A549 (cell line): Measurements from ENCODE around the gene LMBR1. TPM values are rescaled to one million over a fixed set of nuclear protein-coding genes. Genes with fewer than 3 reads are reported as not detected.
A peak's percentile ranks its signal among the peaks of the same experiment; 100 is the strongest.

Experiments
- ATAC-seq, 2 experiments: fragments of 200-7000 bp in 1 of 2; fragments of >200 bp in 1 of 2; cut with Nextera tagmentation in 1 of 2; cut with Tn5 transposase in 1 of 2; 3 replicates each; pipeline versions ENCODE4 v1.8.0 to v1.9.1; 2018 to 2020; ENCODE audit warnings: mild to moderate bottlenecking in 1 of 2, moderate library complexity in 1 of 2
- CTCF ChIA-PET: fragments of 300-600 bp; sonication (Branson Sonifier 250); formaldehyde crosslinking; extraction: SDS; loops from one replicate; lab custom pipeline; 2021; ENCODE audit warnings: antibody characterized with exemption, inconsistent platforms; lab: Yijun Ruan, JAX
- POLR2A ChIA-PET: fragments of 350-600 bp; formaldehyde crosslinking; extraction: SDS; loops from one replicate; lab custom pipeline; 2021; ENCODE audit warnings: antibody characterized with exemption, inconsistent platforms; lab: Yijun Ruan, JAX
- DNase-seq, 2 experiments: peaks; one replicate each; pipeline versions ENCODE4 v3.0.0 to v3.0.0-alpha.2; 2011 to 2016; ENCODE audit warnings: low read depth in 1 of 2, low spot score in 1 of 2
- FAIRE-seq: peaks from 2 replicates; lab custom pipeline; 2011; peaks lifted over from hg19 to GRCh38; lab: Jason Lieb, UNC
- H3K27ac ChIP-seq, 2 experiments: fragments of >200 bp; sonication (Bioruptor Twin); formaldehyde crosslinking; 3 replicates each; pipeline ENCODE4 v1.5.1; 2016 to 2017
- H3K4me1 ChIP-seq: fragments of >200 bp; sonication (Bioruptor Twin); formaldehyde crosslinking; 3 replicates; pipeline ENCODE4 v1.6.1; 2016
- H3K4me2 ChIP-seq: fragments of >200 bp; sonication (Bioruptor Twin); formaldehyde crosslinking; 3 replicates; pipeline ENCODE4 v1.6.1; 2016
- H3K4me3 ChIP-seq: fragments of >200 bp; sonication (Bioruptor Twin); formaldehyde crosslinking; 3 replicates; pipeline ENCODE4 v1.5.1; 2016
- H3K9me3 ChIP-seq: fragments of >200 bp; sonication (Bioruptor Twin); formaldehyde crosslinking; 3 replicates; pipeline ENCODE4 v1.6.1; 2016
- BHLHE40 ChIP-seq: IDR thresholded peaks from 2 replicates; pipeline ENCODE4 v1.6.1; 2012; ENCODE audit warnings: low read depth, low read length, inconsistent platforms
- CBX8 ChIP-seq: fragments of 200-600 bp; sonication (generic); IDR thresholded peaks from 2 replicates; pipeline ENCODE4 v1.6.1; 2016
- CHD2 ChIP-seq: fragments of 150-350 bp; IDR thresholded peaks from 2 replicates; pipeline ENCODE4 v1.6.1; 2014; ENCODE audit warnings: low read length; ENCODE audit not compliant: partially characterized antibody
- EHMT2 ChIP-seq: fragments of 200-600 bp; sonication (generic); IDR thresholded peaks from 2 replicates; pipeline ENCODE4 v1.6.1; 2016; ENCODE audit warnings: antibody characterized with exemption, low read depth, mild to moderate bottlenecking, moderate library complexity
- ESRRA ChIP-seq: fragments of 150-350 bp; IDR thresholded peaks from 2 replicates; pipeline ENCODE4 v1.6.1; 2014; ENCODE audit warnings: mild to moderate bottlenecking, low read length, borderline replicate concordance
- FOSB ChIP-seq: fragments of 250-450 bp; sonication (Bioruptor Pico); IDR thresholded peaks from 2 replicates; pipeline ENCODE4 v1.5.0; 2020; ENCODE audit warnings: mild to moderate bottlenecking, moderate library complexity
- GATA3 ChIP-seq: IDR thresholded peaks from 2 replicates; pipeline ENCODE4 v1.6.1; 2012; ENCODE audit warnings: borderline replicate concordance
- HDAC2 ChIP-seq: fragments of 200-600 bp; sonication (generic); IDR thresholded peaks from 2 replicates; pipeline ENCODE4 v1.6.1; 2016
- HOXA7 ChIP-seq: fragments of 250-450 bp; sonication (Bioruptor Pico); IDR thresholded peaks from 2 replicates; pipeline ENCODE4 v1.5.0; 2020; ENCODE audit warnings: mild to moderate bottlenecking, moderate library complexity
- HOXB5 ChIP-seq: fragments of 250-450 bp; sonication (Bioruptor Pico); IDR thresholded peaks from 2 replicates; pipeline ENCODE4 v1.5.0; 2020; ENCODE audit warnings: mild to moderate bottlenecking, moderate library complexity
- KDM1A ChIP-seq: fragments of 200-600 bp; sonication (generic); IDR thresholded peaks from 2 replicates; pipeline ENCODE4 v1.6.1; 2016; ENCODE audit warnings: low read depth, mild to moderate bottlenecking
- MAFK ChIP-seq: fragments of 450-650 bp; IDR thresholded peaks from 2 replicates; pipeline ENCODE4 v1.6.1; 2014; ENCODE audit not compliant: partially characterized antibody
- MAZ ChIP-seq: fragments of 150-350 bp; IDR thresholded peaks from 2 replicates; pipeline ENCODE4 v1.6.1; 2014; ENCODE audit warnings: antibody characterized with exemption, low read depth, low read length, borderline replicate concordance
- NPAS2 ChIP-seq: fragments of 250-450 bp; sonication (Bioruptor Pico); IDR thresholded peaks from 2 replicates; pipeline ENCODE4 v1.8.0; 2022; ENCODE audit warnings: mild to moderate bottlenecking, moderate library complexity, borderline replicate concordance
- RARB ChIP-seq: fragments of 250-450 bp; sonication (Bioruptor Pico); IDR thresholded peaks from 2 replicates; pipeline ENCODE4 v1.8.0; 2021; ENCODE audit warnings: mild to moderate bottlenecking, moderate library complexity
- RFX5 ChIP-seq: fragments of 450-650 bp; IDR thresholded peaks from 2 replicates; pipeline ENCODE4 v1.7.1; 2014; ENCODE audit warnings: antibody characterized with exemption, mild to moderate bottlenecking, moderate library complexity
- TP53 ChIP-seq: fragments of 250-450 bp; sonication (Bioruptor Pico); IDR thresholded peaks from 2 replicates; pipeline ENCODE4 v1.5.0; 2021; ENCODE audit warnings: mild to moderate bottlenecking, moderate library complexity
- ZFP36 ChIP-seq: fragments of 450-650 bp; IDR thresholded peaks from 2 replicates; pipeline ENCODE4 v1.6.1; 2014; ENCODE audit warnings: borderline replicate concordance; ENCODE audit not compliant: partially characterized antibody
- ZNF302 ChIP-seq: fragments of 250-450 bp; sonication (Bioruptor Pico); IDR thresholded peaks from 2 replicates; pipeline ENCODE4 v1.9.0; 2021; ENCODE audit warnings: inconsistent platforms, mild to moderate bottlenecking, moderate library complexity
- WGBS: methylation state at CpG from one replicate; pipeline ENCODE4 v1.1.6; 2017; ENCODE audit errors: missing lambda C conversion rate; 5-methylcytosine and 5-hydroxymethylcytosine counted together
- polyA plus RNA-seq, 4 experiments: library from polyadenylated mRNA; depleted of rRNA in 3 of 4; stranded (reverse); fragments of >200 nt; fragmentation: RNase III in 1 of 4; extraction: RNeasy Plus Mini Kit Qiagen cat#74134 plus additional on column Dnase treatment in 1 of 4; gene quantifications; 2 replicates in 3 of 4; 3 replicates in 1 of 4; pipeline ENCODE4 v1.2.3, GENCODE V29; 2011 to 2017
- TF ChIP-seq, protein P1 (sequence below): IDR thresholded peaks from 2 replicates; pipeline ENCODE4 v1.6.1; 2012
- TF ChIP-seq, protein P2 (sequence below): IDR thresholded peaks from 2 replicates; pipeline ENCODE4 v1.6.1; 2012; ENCODE audit warnings: low read depth, borderline replicate concordance
- TF ChIP-seq, protein P3 (sequence below): fragments of >200 bp; sonication (Bioruptor Twin); formaldehyde crosslinking; IDR thresholded peaks from 3 replicates; pipeline ENCODE4 v1.6.1; 2016
- TF ChIP-seq, protein P4 (sequence below): fragments of >200 bp; sonication (Bioruptor Twin); formaldehyde crosslinking; IDR thresholded peaks from 2 replicates; pipeline ENCODE4 v1.6.1; 2016

LMBR1 gene
- polyA plus RNA-seq, 2 of the 4 experiments (the other 2 are of a cell fraction): 33.2 to 42.3 TPM

DNA sequence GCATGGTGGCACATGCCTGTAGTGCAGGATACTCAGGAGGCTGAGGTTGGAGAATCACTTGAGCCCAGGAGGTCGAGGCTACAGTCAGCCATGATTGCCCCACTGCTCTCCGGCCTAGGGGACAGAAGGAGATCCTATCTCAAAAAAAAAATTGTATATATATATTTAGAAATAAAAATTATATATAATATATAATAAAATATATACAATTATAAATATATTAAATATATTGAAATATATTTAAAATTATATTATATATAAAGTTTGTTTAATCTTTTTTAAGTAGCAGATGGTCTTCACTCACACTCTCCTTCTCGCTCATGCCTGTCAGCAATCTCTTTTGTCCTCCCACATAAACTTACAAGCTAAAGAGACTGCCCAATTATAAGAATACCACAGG lies 58.5 kb downstream of the LMBR1 start (continued):
- TF ChIP-seq MAFK: no peak
- TF ChIP-seq, protein P1, sequence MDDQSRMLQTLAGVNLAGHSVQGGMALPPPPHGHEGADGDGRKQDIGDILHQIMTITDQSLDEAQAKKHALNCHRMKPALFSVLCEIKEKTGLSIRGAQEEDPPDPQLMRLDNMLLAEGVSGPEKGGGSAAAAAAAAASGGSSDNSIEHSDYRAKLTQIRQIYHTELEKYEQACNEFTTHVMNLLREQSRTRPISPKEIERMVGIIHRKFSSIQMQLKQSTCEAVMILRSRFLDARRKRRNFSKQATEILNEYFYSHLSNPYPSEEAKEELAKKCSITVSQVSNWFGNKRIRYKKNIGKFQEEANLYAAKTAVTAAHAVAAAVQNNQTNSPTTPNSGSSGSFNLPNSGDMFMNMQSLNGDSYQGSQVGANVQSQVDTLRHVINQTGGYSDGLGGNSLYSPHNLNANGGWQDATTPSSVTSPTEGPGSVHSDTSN: no peak
- TF ChIP-seq GATA3: no peak
- no peak for TF ChIP-seq EHMT2
- TF ChIP-seq ESRRA: no peak
- TF ChIP-seq TP53 (CRISPR knock-in tag): no peak
- TF ChIP-seq RFX5: no peak
- no peak for TF ChIP-seq RARB
- no peak for TF ChIP-seq MAZ

DNA sequence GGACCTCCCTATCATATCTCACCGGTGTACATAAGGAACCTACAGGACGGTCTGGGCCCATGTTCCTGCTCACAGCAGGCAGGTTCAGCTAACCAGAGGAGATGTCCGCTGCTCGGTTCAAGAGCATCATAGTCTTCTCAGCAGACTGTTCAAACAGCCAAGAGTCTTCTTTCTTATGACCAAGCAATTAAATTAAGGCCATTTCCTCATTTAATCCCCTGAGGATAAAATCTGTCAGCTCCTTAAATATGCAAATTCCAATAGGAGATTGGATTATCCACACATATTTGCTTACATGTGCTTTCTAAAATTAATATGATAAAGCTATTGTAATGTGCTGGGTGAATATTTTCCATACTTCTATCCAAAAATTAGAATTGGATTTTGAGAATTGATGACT lies 59.7 kb downstream of the LMBR1 start:
- no peak for TF ChIP-seq CHD2
- TF ChIP-seq, protein P2, sequence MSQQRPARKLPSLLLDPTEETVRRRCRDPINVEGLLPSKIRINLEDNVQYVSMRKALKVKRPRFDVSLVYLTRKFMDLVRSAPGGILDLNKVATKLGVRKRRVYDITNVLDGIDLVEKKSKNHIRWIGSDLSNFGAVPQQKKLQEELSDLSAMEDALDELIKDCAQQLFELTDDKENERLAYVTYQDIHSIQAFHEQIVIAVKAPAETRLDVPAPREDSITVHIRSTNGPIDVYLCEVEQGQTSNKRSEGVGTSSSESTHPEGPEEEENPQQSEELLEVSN: no peak
- no peak for TF ChIP-seq HDAC2
- TF ChIP-seq RARB: no peak
- no peak for TF ChIP-seq GATA3
- TF ChIP-seq MAFK: no peak
- TF ChIP-seq KDM1A: no peak
- TF ChIP-seq ZNF302 (CRISPR knock-in tag): no peak
- TF ChIP-seq, protein P3, sequence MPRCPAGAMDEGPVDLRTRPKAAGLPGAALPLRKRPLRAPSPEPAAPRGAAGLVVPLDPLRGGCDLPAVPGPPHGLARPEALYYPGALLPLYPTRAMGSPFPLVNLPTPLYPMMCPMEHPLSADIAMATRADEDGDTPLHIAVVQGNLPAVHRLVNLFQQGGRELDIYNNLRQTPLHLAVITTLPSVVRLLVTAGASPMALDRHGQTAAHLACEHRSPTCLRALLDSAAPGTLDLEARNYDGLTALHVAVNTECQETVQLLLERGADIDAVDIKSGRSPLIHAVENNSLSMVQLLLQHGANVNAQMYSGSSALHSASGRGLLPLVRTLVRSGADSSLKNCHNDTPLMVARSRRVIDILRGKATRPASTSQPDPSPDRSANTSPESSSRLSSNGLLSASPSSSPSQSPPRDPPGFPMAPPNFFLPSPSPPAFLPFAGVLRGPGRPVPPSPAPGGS: no peak
- no peak for TF ChIP-seq FOSB (CRISPR knock-in tag)
- no peak for TF ChIP-seq EHMT2
- no peak for TF ChIP-seq CBX8
- TF ChIP-seq HOXA7 (CRISPR knock-in tag): no peak
- TF ChIP-seq, all 56 proteins: peak for 0
- Histone ChIP-seq H3K4me2 (no peak overlapping the region), H3K4me3 (no peak overlapping the region), H3K4me1 (no peaks in the 10 kb centered on the region), H3K9me3 (no peaks in the 10 kb centered on the region), H3K27ac (no peak overlapping the region)
- DNase-seq (no peak), FAIRE-seq (no peak), ATAC-seq (no peak)
- CTCF ChIA-PET: interaction anchor here (0.7 kb wide), 1 partner anchor 1036 kb away, joined by 3 read pairs; no protein-coding TSS in a partner anchor
- POLR2A ChIA-PET: no interaction called here
- 90% methylated on average over 4 of the region's 4 CpGs for WGBS

DNA sequence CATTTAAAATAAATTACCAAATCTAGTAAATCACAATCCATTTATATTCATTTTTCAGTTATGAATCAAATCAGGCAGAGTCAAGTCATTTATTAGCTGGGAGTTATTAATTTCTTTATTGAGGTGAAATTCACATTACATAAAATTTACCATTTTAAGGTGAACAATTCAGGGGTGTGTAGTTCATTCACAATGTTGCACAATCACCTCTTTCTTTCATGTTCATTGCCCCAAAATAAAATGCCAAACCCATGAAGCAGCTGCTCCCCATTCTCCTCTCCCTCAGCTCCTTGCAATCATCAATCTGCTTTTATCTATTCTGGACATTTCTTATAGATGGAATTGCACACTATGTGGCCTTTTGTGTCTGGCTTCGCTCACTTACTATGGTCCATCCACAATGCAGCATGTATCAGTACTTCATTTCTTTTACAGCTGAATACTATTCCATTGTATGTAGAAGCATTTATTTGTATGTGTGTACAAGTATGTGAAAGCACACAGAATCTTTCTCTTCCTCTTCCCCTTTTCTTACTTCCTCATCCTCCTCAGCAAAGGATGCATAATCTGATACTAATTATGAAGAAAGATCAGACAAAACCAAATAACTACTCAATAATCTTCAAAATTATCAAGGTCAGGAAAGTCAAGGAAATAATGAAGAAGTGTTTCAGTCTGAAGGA lies 60.6 kb downstream of the LMBR1 start:
- ChIA-PET POLR2A (interaction anchor here (0.6 kb wide), 1 partner anchor 17 kb away, joined by 8 read pairs; no protein-coding TSS in a partner anchor), CTCF (interaction anchor here (0.7 to 1.1 kb wide), 3 partner anchors 10 to 1034 kb away, joined by 4 to 7 read pairs (median 5); no protein-coding TSS in a partner anchor)
- no peak for TF ChIP-seq BHLHE40
- TF ChIP-seq FOSB (CRISPR knock-in tag): no peak
- TF ChIP-seq HOXB5: no peak
- TF ChIP-seq RFX5: no peak
- no peak for TF ChIP-seq ZFP36
- no peak for TF ChIP-seq RARB
- TF ChIP-seq NPAS2: no peak
- TF ChIP-seq GATA3: no peak
- TF ChIP-seq, protein P4, sequence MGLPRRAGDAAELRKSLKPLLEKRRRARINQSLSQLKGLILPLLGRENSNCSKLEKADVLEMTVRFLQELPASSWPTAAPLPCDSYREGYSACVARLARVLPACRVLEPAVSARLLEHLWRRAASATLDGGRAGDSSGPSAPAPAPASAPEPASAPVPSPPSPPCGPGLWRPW: no peak
- ATAC-seq (no peak), DNase-seq (no peak), FAIRE-seq (peak; percentile 39)
- H3K4me2 ChIP-seq: no peak overlapping the region
- WGBS: 98% methylated on average over 1 of the region's 1 CpG
- H3K4me3 ChIP-seq: no peak overlapping the region
- H3K4me1 ChIP-seq: no peaks in the 10 kb centered on the region
- H3K9me3 ChIP-seq: no peaks in the 10 kb centered on the region
- no peak overlapping the region for H3K27ac ChIP-seq
